Measurements from ENCODE around the gene RNF212.

RNF212 gene

DNA sequence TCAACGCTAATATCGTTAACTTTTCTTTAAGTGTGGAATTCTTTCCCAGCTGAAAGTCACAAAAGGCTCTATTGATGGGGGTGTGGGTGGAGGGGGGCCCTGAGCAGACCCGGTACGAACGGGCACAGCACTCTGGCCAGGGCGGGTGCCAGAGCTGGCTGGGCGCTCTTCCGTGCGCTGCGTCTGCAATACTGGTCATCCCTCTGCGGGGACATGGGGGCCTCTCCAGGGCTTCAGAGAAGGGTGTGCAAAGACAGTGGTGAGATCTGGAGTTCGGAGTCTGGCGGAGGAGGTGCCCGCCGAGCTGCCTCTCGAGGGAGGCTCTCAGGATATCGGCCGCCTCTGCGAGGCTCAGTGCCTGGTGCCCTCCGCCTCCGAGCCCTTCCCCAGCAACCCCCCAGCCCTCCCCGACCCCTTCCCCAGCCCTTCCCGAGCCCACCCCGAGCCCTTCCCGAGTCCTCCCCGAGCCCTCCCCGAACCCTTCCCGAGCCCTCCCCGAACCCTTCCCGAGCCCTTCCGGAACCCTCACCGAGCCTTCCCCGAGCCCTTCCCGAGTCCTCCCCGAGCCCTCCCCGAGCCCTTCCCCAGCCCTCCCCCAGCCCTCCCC is 67.7 kb downstream of the RNF212 start:
- no peak overlapping the region for H3K4me2 ChIP-seq (ENCODE audit: low read length)
- no peak overlapping the region for H3K4me3 ChIP-seq (ENCODE audit: low read length)
- H3K79me2 ChIP-seq (ENCODE audit: low read length) = no peaks in the 10 kb centered on the region
- H3K9me3 ChIP-seq (ENCODE audit: insufficient read depth, low read length) = no peaks in the 10 kb centered on the region
- no peaks in the 10 kb centered on the region for H4K20me1 ChIP-seq (ENCODE audit: insufficient read depth, low read length)
- no peaks in the 10 kb centered on the region for H3K27me3 ChIP-seq (ENCODE audit: low read depth, low read length)
- no peak overlapping the region for H3K9ac ChIP-seq (ENCODE audit: low read length)
- H3K27ac ChIP-seq (ENCODE audit: low read length) = no peak overlapping the region
- H3K36me3 ChIP-seq (replicated peaks; ENCODE audit: low read depth, low read length) = no peaks in the 10 kb centered on the region
- TF ChIP-seq EZH2phosphoT487 (IDR thresholded peaks at IDR 0.05; ENCODE audit: low read depth) = no peak
- TF ChIP-seq, protein P1, sequence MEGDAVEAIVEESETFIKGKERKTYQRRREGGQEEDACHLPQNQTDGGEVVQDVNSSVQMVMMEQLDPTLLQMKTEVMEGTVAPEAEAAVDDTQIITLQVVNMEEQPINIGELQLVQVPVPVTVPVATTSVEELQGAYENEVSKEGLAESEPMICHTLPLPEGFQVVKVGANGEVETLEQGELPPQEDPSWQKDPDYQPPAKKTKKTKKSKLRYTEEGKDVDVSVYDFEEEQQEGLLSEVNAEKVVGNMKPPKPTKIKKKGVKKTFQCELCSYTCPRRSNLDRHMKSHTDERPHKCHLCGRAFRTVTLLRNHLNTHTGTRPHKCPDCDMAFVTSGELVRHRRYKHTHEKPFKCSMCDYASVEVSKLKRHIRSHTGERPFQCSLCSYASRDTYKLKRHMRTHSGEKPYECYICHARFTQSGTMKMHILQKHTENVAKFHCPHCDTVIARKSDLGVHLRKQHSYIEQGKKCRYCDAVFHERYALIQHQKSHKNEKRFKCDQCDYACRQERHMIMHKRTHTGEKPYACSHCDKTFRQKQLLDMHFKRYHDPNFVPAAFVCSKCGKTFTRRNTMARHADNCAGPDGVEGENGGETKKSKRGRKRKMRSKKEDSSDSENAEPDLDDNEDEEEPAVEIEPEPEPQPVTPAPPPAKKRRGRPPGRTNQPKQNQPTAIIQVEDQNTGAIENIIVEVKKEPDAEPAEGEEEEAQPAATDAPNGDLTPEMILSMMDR (IDR thresholded peaks at IDR 0.05; ENCODE audit: low read depth, low read length) = no peak
- no peak overlapping the region for H2AFZ ChIP-seq (ENCODE audit: low read depth, low read length)
- no peaks in the 10 kb centered on the region for H3K4me1 ChIP-seq (ENCODE audit: low read length)

DNA sequence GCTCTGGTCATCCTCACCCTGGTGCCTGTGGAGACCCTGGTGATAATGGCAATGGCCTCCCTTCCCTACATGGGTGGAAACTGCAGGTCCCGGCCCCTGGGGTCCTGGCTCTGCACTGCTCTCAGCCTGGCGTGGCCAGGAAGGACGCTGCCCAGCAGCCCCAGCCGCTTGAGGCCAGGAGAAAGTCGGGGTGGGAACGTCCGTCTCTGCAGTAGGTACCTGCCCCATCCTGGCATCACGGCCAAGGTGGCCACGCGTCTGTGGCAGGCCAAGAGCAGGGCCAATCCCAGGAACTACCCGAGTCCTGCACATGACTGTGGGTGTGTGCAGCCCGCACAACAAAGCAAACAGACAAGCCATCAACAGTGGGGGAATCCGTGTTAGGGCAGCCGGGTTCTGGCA is 68.2 kb downstream of the RNF212 start:
- H3K9ac ChIP-seq (ENCODE audit: low read length) = no peak overlapping the region
- H3K4me1 ChIP-seq (ENCODE audit: low read length) = no peaks in the 10 kb centered on the region
- no peak overlapping the region for H3K4me2 ChIP-seq (ENCODE audit: low read length)

DNA sequence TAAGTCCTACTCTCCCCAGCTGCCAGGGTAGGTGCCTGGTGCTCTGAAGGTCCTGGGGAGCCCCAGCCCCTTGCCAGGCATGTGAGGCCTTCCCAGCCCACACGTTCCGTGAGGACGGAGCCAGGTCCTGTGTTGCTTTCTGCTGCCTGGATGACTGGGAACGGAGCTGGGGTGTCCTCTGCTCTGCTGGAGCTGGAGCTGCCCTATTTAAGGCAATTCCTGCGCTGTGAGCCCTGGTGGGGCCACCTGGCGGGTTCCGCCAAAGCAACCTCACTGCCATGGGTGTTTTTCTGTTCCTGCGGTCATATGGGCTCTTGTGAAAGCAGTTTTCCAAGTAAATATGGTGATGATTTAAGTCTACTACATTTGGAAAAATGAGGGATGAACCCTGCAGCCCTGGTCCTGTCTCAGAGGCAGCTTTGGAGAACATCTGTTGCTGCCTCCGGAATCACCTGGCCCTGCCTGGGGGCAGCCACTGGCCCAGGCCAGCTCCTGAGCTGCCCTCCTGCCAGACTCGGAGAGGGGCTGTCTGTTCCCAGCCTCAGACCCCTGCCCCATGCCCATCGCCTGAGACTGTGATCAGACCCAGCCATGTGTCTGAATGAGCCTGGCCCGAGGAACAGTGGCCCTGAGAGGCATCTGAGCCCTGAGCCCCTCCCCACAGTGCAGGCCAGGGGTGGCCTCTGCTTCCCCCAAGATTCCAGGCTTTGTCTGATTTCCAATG is 68.7 kb downstream of the RNF212 start:
- H3K27me3 ChIP-seq (ENCODE audit: low read depth, low read length) = no peaks in the 10 kb centered on the region
- no peaks in the 10 kb centered on the region for H3K79me2 ChIP-seq (ENCODE audit: low read length)
- no peaks in the 10 kb centered on the region for H3K9me3 ChIP-seq (ENCODE audit: insufficient read depth, low read length)
- no peak overlapping the region for H2AFZ ChIP-seq (ENCODE audit: low read depth, low read length)
- H4K20me1 ChIP-seq (ENCODE audit: insufficient read depth, low read length) = no peaks in the 10 kb centered on the region
- H3K9ac ChIP-seq (ENCODE audit: low read length) = no peak overlapping the region
- no peaks in the 10 kb centered on the region for H3K4me1 ChIP-seq (ENCODE audit: low read length)
- H3K27ac ChIP-seq (ENCODE audit: low read length) = no peak overlapping the region
- H3K4me3 ChIP-seq (ENCODE audit: low read length) = no peak overlapping the region
- H3K36me3 ChIP-seq (replicated peaks; ENCODE audit: low read depth, low read length) = no peaks in the 10 kb centered on the region
- H3K4me2 ChIP-seq (ENCODE audit: low read length) = no peak overlapping the region
- TF ChIP-seq, protein P1 (IDR thresholded peaks at IDR 0.05; ENCODE audit: low read depth, low read length) = no peak

More for the DNA sequence above, 68.2 kb downstream of the RNF212 start:
- TF ChIP-seq, protein P1 (IDR thresholded peaks at IDR 0.05; ENCODE audit: low read depth, low read length) = no peak
- TF ChIP-seq EZH2phosphoT487 (IDR thresholded peaks at IDR 0.05; ENCODE audit: low read depth) = no peak
- Histone ChIP-seq H2AFZ (ENCODE audit: low read depth, low read length) (no peak overlapping the region), H3K27me3 (ENCODE audit: low read depth, low read length) (no peaks in the 10 kb centered on the region), H3K9me3 (ENCODE audit: insufficient read depth, low read length) (no peaks in the 10 kb centered on the region), H3K36me3 (replicated peaks; ENCODE audit: low read depth, low read length) (no peaks in the 10 kb centered on the region), H3K4me3 (ENCODE audit: low read length) (no peak overlapping the region), H4K20me1 (ENCODE audit: insufficient read depth, low read length) (no peaks in the 10 kb centered on the region), H3K27ac (ENCODE audit: low read length) (no peak overlapping the region), H3K79me2 (ENCODE audit: low read length) (no peaks in the 10 kb centered on the region)

DNA sequence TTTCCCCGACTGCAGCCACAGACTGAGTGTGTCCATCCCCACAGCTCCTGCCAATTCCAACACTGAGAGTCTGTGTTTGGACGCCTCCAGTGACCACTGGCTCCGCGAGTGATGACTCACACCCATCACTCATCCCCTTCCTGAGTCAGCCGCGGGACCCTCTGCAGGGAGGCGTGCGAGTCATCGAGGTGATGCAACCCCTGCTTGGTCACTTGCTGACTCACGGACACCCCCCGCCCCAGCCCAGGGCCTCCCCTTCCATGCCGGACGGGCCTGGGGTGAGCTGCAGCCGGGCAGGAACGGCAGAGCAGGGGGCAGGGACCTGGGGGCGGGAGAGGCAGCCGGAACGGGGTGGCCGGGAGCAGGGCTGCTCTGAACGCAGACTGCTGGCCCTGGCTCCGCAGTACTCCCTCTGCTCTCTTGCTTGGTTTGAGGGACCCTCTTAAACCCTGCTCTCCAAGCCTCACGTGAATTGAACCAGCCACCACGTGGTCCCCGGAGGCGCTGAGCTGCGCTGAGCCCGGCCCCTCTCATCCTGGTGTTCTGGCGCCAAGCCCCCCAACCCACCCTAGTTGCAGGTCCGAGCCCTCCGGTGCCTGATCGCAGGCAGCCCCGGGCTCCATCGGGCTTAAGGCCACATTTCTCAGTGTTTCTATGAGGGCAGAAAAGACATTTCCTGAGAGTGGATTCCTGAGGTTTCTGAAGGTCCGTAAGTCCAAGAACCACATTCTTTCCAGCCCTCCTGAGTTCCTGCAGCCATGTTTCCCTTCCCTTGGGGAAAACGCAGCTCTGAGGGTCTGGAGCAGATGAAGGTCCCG is 69.5 kb downstream of the RNF212 start:
- TF ChIP-seq, protein P1 (IDR thresholded peaks at IDR 0.05; ENCODE audit: low read depth, low read length) = no peak
- TF ChIP-seq EZH2phosphoT487 (IDR thresholded peaks at IDR 0.05; ENCODE audit: low read depth) = no peak
- no peaks in the 10 kb centered on the region for H3K27me3 ChIP-seq (ENCODE audit: low read depth, low read length)
- no peak overlapping the region for H2AFZ ChIP-seq (ENCODE audit: low read depth, low read length)
- no peak overlapping the region for H3K4me2 ChIP-seq (ENCODE audit: low read length)
- H3K9me3 ChIP-seq (ENCODE audit: insufficient read depth, low read length) = no peaks in the 10 kb centered on the region
- H3K4me3 ChIP-seq (ENCODE audit: low read length) = no peak overlapping the region
- no peaks in the 10 kb centered on the region for H3K4me1 ChIP-seq (ENCODE audit: low read length)
- H4K20me1 ChIP-seq (ENCODE audit: insufficient read depth, low read length) = no peaks in the 10 kb centered on the region
- no peak overlapping the region for H3K27ac ChIP-seq (ENCODE audit: low read length)
- no peaks in the 10 kb centered on the region for H3K79me2 ChIP-seq (ENCODE audit: low read length)
- no peaks in the 10 kb centered on the region for H3K36me3 ChIP-seq (replicated peaks; ENCODE audit: low read depth, low read length)
- no peak overlapping the region for H3K9ac ChIP-seq (ENCODE audit: low read length)

All from OCI-LY3 (cell line).